ENCODE results near the gene CORO7.

The CORO7 gene

GRCh38 chr16:4333308-4333638, 83.1 kb downstream of the CORO7 start:
- no peak for DNase-seq (ENCODE audit: low spot score)
- TF ChIP-seq CTCF (IDR thresholded peaks at IDR 0.05; ENCODE audit: extremely low read depth, missing control alignments) = no peak

- no peak for DNase-seq (ENCODE audit: low spot score)
- no peak for TF ChIP-seq CTCF (IDR thresholded peaks at IDR 0.05; ENCODE audit: extremely low read depth, missing control alignments)
Measured at GRCh38 chr16:4332623-4333307, 83.6 kb downstream of the CORO7 start.

DNA sequence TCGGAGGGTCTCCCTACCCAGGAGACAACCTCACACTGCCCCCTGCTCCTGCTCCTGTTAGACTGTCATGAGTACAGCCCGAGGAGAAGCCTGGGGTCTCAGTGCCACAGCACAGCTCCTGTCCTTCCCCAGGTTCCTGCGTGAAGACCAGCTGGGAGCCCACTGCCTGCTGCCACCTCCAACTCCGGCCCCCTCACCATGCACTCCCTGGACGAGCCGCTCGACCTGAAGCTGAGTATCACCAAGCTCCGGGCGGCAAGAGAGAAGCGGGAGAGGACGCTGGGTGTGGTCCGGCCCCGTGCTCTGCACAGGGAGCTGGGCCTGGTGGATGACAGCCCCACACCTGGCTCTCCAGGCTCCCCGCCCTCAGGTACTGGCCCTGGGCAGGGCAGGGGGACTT, 84.3 kb downstream of the CORO7 start:
- TF ChIP-seq CTCF (IDR thresholded peaks at IDR 0.05; ENCODE audit: extremely low read depth, missing control alignments) = no peak
- DNase-seq (ENCODE audit: low spot score) = no peak

GRCh38 chr16:4330277-4330874, 86.0 kb downstream of the CORO7 start:
- peak; percentile 89 for TF ChIP-seq CTCF (IDR thresholded peaks at IDR 0.05; ENCODE audit: extremely low read depth, missing control alignments)
- peak; percentile 92 for DNase-seq (ENCODE audit: low spot score)

- TF ChIP-seq CTCF (IDR thresholded peaks at IDR 0.05; ENCODE audit: extremely low read depth, missing control alignments) = no peak
- no peak for DNase-seq (ENCODE audit: low spot score)
Measured at GRCh38 chr16:4328782-4329775, 87.3 kb downstream of the CORO7 start.

GRCh38 chr16:4328046-4328781, 88.2 kb downstream of the CORO7 start:
- TF ChIP-seq CTCF (IDR thresholded peaks at IDR 0.05; ENCODE audit: extremely low read depth, missing control alignments) = peak; percentile 36
- DNase-seq (ENCODE audit: low spot score) = peak; percentile 85

Data from GM20000 (cell line).